HFFc6 (cell line): Measurements from ENCODE around the gene YBX2. TPM values are rescaled to one million over a fixed set of nuclear protein-coding genes. Genes with fewer than 3 reads are reported as not detected.

Source experiments
- DNase-seq: peaks from one replicate; pipeline ENCODE4 v3.0.0-alpha.2; 2018
- H3K27ac Mint-ChIP-seq: 2 replicates; pipeline ENCODE4 v1.8.0; 2020; ENCODE audit warnings: mild to moderate bottlenecking, mixed read lengths
- H3K27me3 Mint-ChIP-seq: 2 replicates; pipeline ENCODE4 v1.8.0; 2021; ENCODE audit warnings: mild to moderate bottlenecking, moderate library complexity, mixed read lengths; ENCODE audit not compliant: insufficient read depth
- H3K36me3 Mint-ChIP-seq: 2 replicates; pipeline ENCODE4 v1.8.0; 2021; ENCODE audit warnings: low read depth, mixed read lengths
- H3K4me1 Mint-ChIP-seq: 2 replicates; pipeline ENCODE4 v1.8.0; 2020; ENCODE audit warnings: low read depth, mixed read lengths
- H3K4me3 Mint-ChIP-seq: 2 replicates; pipeline ENCODE4 v1.8.0; 2020; ENCODE audit warnings: mild to moderate bottlenecking, moderate library complexity, mixed read lengths
- H3K9me3 Mint-ChIP-seq: 2 replicates; pipeline ENCODE4 v1.8.0; 2020; ENCODE audit warnings: mild to moderate bottlenecking, mixed read lengths
- total RNA-seq, 6 experiments: library from RNA; stranded (reverse); fragmentation: NEBNext Ultra II Directional; extraction: Animal tissue kit (Norgen Biotek cat#: 25700); gene quantifications; 2 replicates in 1 of 6; 3 replicates in 5 of 6; pipeline ENCODE4 v1.2.3, GENCODE V29; 2021
- TF ChIP-seq, protein P1 (sequence below): fragments of 200-600 bp; sonication (generic); IDR thresholded peaks from 2 replicates; pipeline ENCODE4 v1.5.0; 2021; ENCODE audit warnings: antibody characterized with exemption, mild to moderate bottlenecking

YBX2 gene
- total RNA-seq, 6 experiments from 2014 or later, result not detected

DNA sequence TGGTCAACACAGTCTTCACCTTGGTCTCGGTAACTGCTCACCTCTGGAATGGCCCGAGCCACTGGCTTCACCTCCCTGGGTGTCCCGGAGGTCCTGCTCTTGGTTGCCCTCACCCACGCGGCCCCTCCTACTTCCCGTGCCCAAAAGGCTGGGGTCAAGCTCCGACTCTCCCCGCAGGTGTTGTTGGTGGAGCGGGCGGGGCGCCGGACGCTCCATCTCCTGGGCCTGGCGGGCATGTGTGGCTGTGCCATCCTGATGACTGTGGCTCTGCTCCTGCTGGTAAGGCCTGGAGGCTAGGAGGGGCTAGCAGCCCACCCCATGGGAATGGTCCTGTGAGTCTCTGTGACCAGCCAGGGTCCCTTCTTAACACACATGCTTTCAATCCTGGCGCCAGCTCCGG, 9.5 kb downstream of the YBX2 start:
- Mint-ChIP-seq H3K4me1 (no peaks in the 10 kb centered on the region; the same call in 1 of the 2 replicates), H3K9me3 (no peaks in the 10 kb centered on the region), H3K36me3 (no peaks in the 10 kb centered on the region), H3K4me3 (no peak overlapping the region), H3K27ac (no peak overlapping the region), H3K27me3 (peaks cover 47% of the 10 kb centered on the region)
- DNase-seq, result no peak
- TF ChIP-seq, protein P1, sequence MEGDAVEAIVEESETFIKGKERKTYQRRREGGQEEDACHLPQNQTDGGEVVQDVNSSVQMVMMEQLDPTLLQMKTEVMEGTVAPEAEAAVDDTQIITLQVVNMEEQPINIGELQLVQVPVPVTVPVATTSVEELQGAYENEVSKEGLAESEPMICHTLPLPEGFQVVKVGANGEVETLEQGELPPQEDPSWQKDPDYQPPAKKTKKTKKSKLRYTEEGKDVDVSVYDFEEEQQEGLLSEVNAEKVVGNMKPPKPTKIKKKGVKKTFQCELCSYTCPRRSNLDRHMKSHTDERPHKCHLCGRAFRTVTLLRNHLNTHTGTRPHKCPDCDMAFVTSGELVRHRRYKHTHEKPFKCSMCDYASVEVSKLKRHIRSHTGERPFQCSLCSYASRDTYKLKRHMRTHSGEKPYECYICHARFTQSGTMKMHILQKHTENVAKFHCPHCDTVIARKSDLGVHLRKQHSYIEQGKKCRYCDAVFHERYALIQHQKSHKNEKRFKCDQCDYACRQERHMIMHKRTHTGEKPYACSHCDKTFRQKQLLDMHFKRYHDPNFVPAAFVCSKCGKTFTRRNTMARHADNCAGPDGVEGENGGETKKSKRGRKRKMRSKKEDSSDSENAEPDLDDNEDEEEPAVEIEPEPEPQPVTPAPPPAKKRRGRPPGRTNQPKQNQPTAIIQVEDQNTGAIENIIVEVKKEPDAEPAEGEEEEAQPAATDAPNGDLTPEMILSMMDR, result no peak

DNA sequence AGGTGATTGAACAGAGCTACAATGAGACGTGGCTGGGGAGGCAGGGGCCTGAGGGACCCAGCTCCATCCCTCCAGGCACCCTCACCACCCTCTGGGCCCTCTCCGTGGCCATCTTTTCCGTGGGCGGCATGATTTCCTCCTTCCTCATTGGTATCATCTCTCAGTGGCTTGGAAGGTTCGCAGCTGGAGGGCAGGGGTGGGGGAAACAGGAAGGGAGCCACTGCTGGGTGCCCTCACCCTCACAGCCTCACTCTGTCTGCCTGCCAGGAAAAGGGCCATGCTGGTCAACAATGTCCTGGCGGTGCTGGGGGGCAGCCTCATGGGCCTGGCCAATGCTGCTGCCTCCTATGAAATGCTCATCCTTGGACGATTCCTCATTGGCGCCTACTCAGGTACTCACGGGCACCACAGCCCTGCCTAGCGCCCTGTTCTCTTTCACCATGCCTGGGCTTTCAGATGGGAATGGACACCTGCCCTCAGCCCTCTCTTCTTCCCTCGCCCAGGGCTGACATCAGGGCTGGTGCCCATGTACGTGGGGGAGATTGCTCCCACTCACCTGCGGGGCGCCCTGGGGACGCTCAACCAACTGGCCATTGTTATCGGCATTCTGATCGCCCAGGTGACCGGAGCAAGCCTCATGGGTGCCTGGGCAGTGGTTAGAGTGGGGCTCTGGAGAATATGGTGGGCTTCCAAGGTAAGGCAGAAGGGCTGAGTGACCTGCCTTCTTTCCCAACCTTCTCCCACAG, 10.8 kb downstream of the YBX2 start:
- H3K27me3 Mint-ChIP-seq, result peaks cover 41% of the 10 kb centered on the region
- H3K4me1 Mint-ChIP-seq, result no peaks in the 10 kb centered on the region; the same call in 1 of the 2 replicates

DNA sequence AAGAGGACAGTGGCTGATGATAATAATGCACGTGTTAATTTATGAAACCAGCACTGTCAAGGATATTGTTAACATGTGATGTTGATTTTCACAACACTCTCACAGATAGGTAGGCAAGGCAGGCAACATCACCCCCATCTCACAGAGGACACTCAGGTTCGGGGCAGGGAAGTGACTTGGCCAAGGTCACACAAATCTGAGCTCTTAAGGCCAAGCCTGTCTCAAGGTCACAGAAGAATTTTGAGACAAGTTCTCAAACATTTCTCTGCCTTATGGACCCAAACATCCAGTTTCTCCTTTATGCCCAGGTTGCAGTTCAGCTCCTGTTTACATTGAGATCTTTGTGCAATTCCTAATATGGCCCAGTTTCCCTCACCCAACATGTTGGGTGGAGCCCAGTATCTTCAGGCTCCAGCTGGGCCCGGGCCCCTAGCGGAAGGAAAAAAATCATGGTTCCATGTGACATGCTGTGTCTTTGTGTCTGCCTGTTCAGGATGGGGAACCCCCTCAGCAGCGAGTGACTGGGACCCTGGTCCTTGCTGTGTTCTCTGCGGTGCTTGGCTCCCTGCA, 11.6 kb downstream of the YBX2 start:
- H3K27me3 Mint-ChIP-seq, result peaks cover 34% of the 10 kb centered on the region
- H3K36me3 Mint-ChIP-seq, result no peaks in the 10 kb centered on the region
- H3K9me3 Mint-ChIP-seq, result no peaks in the 10 kb centered on the region
- no peak for DNase-seq
- H3K4me3 Mint-ChIP-seq, result no peak overlapping the region; the same call in 1 of the 2 replicates
- no peak overlapping the region for H3K27ac Mint-ChIP-seq
- no peaks in the 10 kb centered on the region; the same call in 1 of the 2 replicates for H3K4me1 Mint-ChIP-seq
- TF ChIP-seq, protein P1, result no peak

More for the DNA sequence above, 10.8 kb downstream of the YBX2 start:
- TF ChIP-seq, protein P1, result no peak
- Mint-ChIP-seq H3K9me3 (no peaks in the 10 kb centered on the region), H3K36me3 (no peaks in the 10 kb centered on the region), H3K27ac (no peak overlapping the region), H3K4me3 (no peak overlapping the region)
- no peak for DNase-seq

DNA sequence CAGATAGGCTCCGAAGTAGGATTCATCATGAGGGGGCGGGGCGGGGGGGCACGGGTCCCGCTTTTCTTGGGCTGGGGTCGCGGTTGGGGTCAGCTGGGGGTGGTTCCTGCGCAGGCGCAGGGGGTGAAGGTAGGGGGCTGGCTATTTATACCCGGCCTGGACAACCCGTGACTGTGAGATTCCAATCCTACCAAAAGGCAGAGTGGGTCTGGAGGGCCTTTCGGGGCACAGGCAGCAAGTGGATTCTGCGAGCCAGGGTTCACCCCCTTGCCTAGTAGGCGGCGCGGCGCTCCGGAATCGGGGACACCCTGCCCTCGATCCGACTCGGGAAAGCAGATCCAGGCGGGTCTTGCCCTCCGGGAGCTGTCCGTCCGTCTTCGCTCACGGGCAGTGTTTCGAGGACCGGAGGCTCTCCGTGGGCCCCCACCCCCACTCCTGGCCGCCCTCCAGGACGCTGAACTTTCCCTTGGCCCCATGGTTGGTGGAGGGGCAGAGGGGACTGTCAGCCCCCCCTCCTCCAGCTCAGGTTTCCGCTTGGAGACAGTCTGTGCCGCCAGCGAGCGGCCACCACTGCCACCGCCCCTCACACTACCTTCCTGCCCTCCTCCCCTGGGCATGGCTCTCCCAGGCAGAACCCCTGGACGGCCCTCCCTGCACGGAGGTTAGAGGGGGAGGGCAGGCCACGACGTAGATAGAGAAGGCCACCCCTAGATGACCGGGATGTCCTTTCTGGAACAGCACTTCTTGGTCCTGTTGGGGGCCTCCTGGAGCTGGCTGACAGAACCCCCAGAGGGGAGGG, 12.3 kb downstream of the YBX2 start:
- Mint-ChIP-seq H3K9me3 (no peaks in the 10 kb centered on the region), H3K4me1 (no peaks in the 10 kb centered on the region; the same call in 1 of the 2 replicates), H3K4me3 (peak overlapping the region; percentile 90), H3K27me3 (peaks cover 27% of the 10 kb centered on the region), H3K27ac (no peak overlapping the region), H3K36me3 (no peaks in the 10 kb centered on the region)
- TF ChIP-seq, protein P1, result no peak
- no peak for DNase-seq

DNA sequence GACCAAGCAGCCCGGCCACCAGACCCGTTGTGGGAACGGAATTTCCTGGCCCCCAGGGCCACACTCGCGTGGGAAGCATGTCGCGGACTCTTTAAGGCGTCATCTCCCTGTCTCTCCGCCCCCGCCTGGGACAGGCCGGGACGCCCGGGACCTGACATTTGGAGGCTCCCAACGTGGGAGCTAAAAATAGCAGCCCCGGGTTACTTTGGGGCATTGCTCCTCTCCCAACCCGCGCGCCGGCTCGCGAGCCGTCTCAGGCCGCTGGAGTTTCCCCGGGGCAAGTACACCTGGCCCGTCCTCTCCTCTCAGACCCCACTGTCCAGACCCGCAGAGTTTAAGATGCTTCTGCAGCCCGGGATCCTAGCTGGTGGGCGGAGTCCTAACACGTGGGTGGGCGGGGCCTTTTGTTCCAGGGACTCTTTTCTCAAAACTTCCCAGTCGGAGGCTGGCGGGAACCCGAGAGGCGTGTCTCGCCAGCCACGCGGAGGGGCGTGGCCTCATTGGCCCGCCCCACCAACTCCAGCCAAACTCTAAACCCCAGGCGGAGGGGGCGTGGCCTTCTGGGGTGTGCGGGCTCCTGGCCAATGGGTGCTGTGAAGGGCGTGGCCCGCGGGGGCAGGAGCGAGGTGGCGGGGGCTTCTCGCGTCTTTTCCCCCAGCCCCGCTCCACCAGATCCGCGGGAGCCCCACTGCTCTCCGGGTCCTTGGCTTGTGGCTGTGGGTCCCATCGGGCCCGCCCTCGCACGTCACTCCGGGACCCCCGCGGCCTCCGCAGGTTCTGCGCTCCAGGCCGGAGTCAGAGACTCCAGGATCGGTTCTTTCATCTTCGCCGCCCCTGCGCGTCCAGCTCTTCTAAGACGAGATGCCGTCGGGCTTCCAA, 13.1 kb downstream of the YBX2 start, which contains the start of gene SLC2A4:
Gene SLC2A4, plus strand, starts transcription at position 645 of the 879 bp plus-strand sequence. Its CDS starts 217 bp downstream, at position 862.
- H3K36me3 Mint-ChIP-seq, result no peaks in the 10 kb centered on the region
- TF ChIP-seq, protein P1, result no peak
- H3K9me3 Mint-ChIP-seq, result no peaks in the 10 kb centered on the region
- peak within 1 kb of the TSS; percentile 90 for H3K4me3 Mint-ChIP-seq
- DNase-seq, result peak; percentile 90
- H3K27ac Mint-ChIP-seq, result peak within 1 kb of the TSS; percentile 86
- H3K4me1 Mint-ChIP-seq, result no peaks in the 10 kb centered on the region; the same call in 1 of the 2 replicates
- H3K27me3 Mint-ChIP-seq, result peaks cover 25% of the 10 kb centered on the region
